Measurements from ENCODE around the gene PPFIA1. TPM values are rescaled to one million over a fixed set of nuclear protein-coding genes. Genes with fewer than 3 reads are reported as not detected.

The PPFIA1 gene
- total and polyA plus RNA-seq, 2 experiments from 2014 or later = 34.1 to 48.1 TPM

DNA sequence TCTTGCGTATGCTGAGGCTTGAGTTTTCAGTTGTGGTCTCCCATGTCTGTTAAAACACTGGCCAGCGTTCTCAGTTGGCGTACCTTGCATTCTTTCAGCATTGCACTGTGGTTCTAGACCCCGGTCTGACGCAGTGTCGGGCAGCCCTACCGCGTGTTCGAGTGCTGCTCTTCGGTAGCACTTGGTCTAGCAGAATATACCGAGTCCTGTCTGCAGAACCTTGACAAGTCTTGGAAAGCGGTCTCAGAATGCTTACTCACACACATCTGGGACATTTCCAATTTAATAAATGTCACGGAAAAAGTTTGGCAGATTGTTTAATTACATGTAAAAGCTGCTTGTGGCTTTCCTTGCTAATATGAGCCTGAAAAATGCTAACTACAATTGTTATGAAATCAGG is 32.6 kb downstream of the PPFIA1 start:
- H3K27ac ChIP-seq = no peak overlapping the region
- H3K27me3 ChIP-seq = no peaks in the 10 kb centered on the region
- no peaks in the 10 kb centered on the region for H3K4me1 ChIP-seq (ENCODE audit: low read depth)
- DNase-seq (ENCODE audit: low read depth in 1 of 2, low spot score in 1 of 2) = peak in 1 of 2 donors; percentile 72
- no peaks in the 10 kb centered on the region for H3K9me3 ChIP-seq (ENCODE audit: low read depth)
- no peak overlapping the region for H3K4me3 ChIP-seq
- H3K36me3 ChIP-seq = no peaks in the 10 kb centered on the region
- TF ChIP-seq, protein P1, sequence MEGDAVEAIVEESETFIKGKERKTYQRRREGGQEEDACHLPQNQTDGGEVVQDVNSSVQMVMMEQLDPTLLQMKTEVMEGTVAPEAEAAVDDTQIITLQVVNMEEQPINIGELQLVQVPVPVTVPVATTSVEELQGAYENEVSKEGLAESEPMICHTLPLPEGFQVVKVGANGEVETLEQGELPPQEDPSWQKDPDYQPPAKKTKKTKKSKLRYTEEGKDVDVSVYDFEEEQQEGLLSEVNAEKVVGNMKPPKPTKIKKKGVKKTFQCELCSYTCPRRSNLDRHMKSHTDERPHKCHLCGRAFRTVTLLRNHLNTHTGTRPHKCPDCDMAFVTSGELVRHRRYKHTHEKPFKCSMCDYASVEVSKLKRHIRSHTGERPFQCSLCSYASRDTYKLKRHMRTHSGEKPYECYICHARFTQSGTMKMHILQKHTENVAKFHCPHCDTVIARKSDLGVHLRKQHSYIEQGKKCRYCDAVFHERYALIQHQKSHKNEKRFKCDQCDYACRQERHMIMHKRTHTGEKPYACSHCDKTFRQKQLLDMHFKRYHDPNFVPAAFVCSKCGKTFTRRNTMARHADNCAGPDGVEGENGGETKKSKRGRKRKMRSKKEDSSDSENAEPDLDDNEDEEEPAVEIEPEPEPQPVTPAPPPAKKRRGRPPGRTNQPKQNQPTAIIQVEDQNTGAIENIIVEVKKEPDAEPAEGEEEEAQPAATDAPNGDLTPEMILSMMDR (IDR thresholded peaks at IDR 0.05; ENCODE audit: low read depth, low read length) = no peak

DNA sequence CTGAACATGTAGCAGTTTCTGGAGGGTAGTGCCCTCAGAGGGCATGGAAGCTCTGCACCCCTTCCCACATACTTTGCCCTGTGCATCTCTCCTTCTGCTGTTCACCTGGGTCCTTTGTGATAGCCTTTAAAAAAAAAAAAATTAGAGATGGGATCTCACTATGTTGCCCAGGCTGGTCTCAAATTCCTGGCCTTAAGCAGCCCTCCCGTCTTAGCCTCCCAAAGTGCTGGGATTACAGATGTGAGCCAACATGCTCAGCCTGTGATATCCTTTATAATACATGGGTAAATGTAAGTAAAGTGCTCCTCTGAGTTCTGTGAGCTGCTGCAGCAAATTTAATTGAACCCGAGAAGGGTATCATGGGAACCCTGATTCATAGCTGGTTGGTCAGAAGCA is 33.7 kb downstream of the PPFIA1 start:
- Histone ChIP-seq H3K27me3 (no peaks in the 10 kb centered on the region), H3K27ac (no peak overlapping the region), H3K36me3 (no peaks in the 10 kb centered on the region), H3K4me1 (ENCODE audit: low read depth) (no peaks in the 10 kb centered on the region), H3K4me3 (no peak overlapping the region), H3K9me3 (ENCODE audit: low read depth) (no peaks in the 10 kb centered on the region)
- TF ChIP-seq, protein P1 (IDR thresholded peaks at IDR 0.05; ENCODE audit: low read depth, low read length) = no peak
- DNase-seq (ENCODE audit: low read depth in 1 of 2, low spot score in 1 of 2) = no peak

DNA sequence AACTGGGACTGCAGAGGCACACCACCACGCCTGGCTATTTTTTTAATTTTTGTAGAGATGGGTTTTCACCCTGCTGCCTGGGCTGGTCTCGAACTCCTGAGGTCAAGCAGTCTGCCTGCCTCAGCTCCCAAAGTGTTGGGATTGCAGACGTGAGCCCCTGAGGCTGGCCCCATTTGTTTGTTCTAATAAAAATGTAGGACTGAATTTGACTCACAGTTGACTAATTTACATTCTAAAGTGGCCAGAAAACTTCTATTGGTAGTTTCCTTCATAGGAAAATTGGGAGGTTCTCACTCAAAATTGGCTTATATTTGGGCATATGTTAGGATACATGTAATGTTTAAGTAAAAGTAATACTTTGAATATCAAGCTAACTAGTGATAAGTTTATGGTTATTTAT is 35.0 kb downstream of the PPFIA1 start:
- Histone ChIP-seq H3K4me1 (ENCODE audit: low read depth) (no peaks in the 10 kb centered on the region), H3K4me3 (no peak overlapping the region), H3K9me3 (ENCODE audit: low read depth) (no peaks in the 10 kb centered on the region), H3K27me3 (no peaks in the 10 kb centered on the region), H3K27ac (no peak overlapping the region), H3K36me3 (no peaks in the 10 kb centered on the region)
- DNase-seq (ENCODE audit: low read depth in 1 of 2, low spot score in 1 of 2) = no peak
- TF ChIP-seq, protein P1 (IDR thresholded peaks at IDR 0.05; ENCODE audit: low read depth, low read length) = no peak

DNA sequence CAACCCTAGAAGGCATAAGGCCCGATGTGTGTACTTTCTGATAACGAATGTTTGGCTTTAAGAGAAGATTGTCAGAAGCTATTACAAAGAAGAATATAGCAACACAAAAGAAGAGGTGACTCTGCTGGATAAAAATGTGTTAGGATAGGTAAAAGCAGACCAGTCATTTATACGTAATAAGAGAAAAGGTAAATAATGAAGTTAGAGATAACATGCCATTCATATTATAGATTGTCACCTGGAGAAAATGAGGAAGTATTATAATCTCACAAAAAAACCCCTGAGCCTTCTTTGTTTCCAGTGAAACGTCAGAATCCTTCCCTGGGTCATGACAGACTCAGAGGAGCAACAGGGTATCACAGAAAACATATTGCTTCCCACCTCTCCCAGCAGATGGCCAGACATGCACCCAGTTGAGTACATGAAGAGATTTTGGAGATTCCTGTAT is 36.1 kb downstream of the PPFIA1 start:
- no peak for DNase-seq (ENCODE audit: low read depth in 1 of 2, low spot score in 1 of 2)
- TF ChIP-seq, protein P1 (IDR thresholded peaks at IDR 0.05; ENCODE audit: low read depth, low read length) = no peak
- H3K27ac ChIP-seq = no peak overlapping the region
- H3K36me3 ChIP-seq = no peaks in the 10 kb centered on the region
- H3K27me3 ChIP-seq = no peaks in the 10 kb centered on the region
- H3K9me3 ChIP-seq (ENCODE audit: low read depth) = no peaks in the 10 kb centered on the region
- H3K4me1 ChIP-seq (ENCODE audit: low read depth) = no peaks in the 10 kb centered on the region
- no peak overlapping the region for H3K4me3 ChIP-seq

DNA sequence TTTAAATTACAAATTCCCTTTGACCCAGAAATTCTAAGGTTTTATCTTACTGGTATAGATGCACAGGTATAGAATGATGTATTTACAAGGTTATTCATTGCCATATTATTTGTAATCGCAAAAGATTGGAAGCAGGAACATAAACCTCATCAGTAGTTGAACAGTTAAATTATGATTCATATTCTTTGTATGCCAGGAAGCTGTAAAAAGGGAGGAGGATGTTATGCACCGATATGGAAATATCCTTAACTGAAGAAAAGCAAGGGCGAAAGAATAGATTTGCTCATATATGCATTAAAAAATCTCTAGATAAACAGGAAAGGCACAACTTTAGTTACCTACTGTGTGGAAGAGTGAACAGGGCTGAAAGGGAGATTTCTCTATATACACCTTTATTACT is 36.7 kb downstream of the PPFIA1 start:
- peak in 1 of 2 donors; percentile 44 for DNase-seq (ENCODE audit: low read depth in 1 of 2, low spot score in 1 of 2)
- Histone ChIP-seq H3K9me3 (ENCODE audit: low read depth) (no peaks in the 10 kb centered on the region), H3K27ac (no peak overlapping the region), H3K27me3 (no peaks in the 10 kb centered on the region), H3K36me3 (no peaks in the 10 kb centered on the region), H3K4me1 (ENCODE audit: low read depth) (no peaks in the 10 kb centered on the region), H3K4me3 (no peak overlapping the region)
- TF ChIP-seq, protein P1 (IDR thresholded peaks at IDR 0.05; ENCODE audit: low read depth, low read length) = no peak

DNA sequence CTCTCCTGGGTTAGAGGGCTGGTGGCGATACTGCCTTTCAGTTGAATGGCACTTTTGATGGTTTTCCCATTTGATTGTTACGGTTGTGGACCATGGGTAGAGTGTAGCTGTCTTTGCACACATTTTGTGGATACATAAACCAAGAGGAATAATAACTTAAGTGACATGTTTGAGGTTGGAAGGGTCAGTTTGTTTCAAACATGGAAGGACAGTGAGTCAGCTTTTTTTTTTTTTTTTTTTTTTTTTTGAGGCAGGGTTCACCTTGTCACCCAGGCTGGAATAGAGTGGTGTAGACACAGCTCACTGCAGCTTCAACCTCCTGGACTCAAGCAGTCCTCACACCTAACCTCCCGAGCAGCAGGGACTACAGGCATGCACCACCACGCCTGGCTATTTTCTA is 41.1 kb downstream of the PPFIA1 start:
- H3K4me1 ChIP-seq (ENCODE audit: low read depth) = peaks cover 12% of the 10 kb centered on the region
- TF ChIP-seq, protein P1 (IDR thresholded peaks at IDR 0.05; ENCODE audit: low read depth, low read length) = no peak

More for the DNA sequence above, 41.1 kb downstream of the PPFIA1 start:
- no peak overlapping the region for H3K4me3 ChIP-seq
- no peak overlapping the region for H3K27ac ChIP-seq
- H3K27me3 ChIP-seq = no peaks in the 10 kb centered on the region
- DNase-seq (ENCODE audit: low read depth in 1 of 2, low spot score in 1 of 2) = no peak
- no peaks in the 10 kb centered on the region for H3K9me3 ChIP-seq (ENCODE audit: low read depth)
- no peaks in the 10 kb centered on the region for H3K36me3 ChIP-seq
